ENCODE data around the gene KCNT1.

The KCNT1 gene

GRCh38 chr9:135762921-135763320 is 60.9 kb downstream of the KCNT1 start:
- in situ Hi-C loops (cut with MboI; ENCODE audit: low sequenced_read_pairs): no loop called here

- in situ Hi-C loops (cut with MboI; ENCODE audit: low sequenced_read_pairs): no loop called here
Measured at GRCh38 chr9:135763716-135764446, 61.9 kb downstream of the KCNT1 start.

- in situ Hi-C loops (cut with MboI; ENCODE audit: low sequenced_read_pairs): no loop called here
Measured at GRCh38 chr9:135764731-135765130, 62.7 kb downstream of the KCNT1 start.

GRCh38 chr9:135765416-135765815 is 63.4 kb downstream of the KCNT1 start:
- in situ Hi-C loops (cut with MboI; ENCODE audit: low sequenced_read_pairs): no loop called here

- in situ Hi-C loops (cut with MboI; ENCODE audit: low sequenced_read_pairs): no loop called here
Measured at GRCh38 chr9:135766251-135766650, 64.3 kb downstream of the KCNT1 start.

- in situ Hi-C loops (cut with MboI; ENCODE audit: low sequenced_read_pairs): no loop called here
Measured at GRCh38 chr9:135766707-135767106, 64.7 kb downstream of the KCNT1 start.

- in situ Hi-C loops (cut with MboI; ENCODE audit: low sequenced_read_pairs): no loop called here
Measured at GRCh38 chr9:135768516-135769218, 66.7 kb downstream of the KCNT1 start.

GRCh38 chr9:135769489-135770202 is 67.7 kb downstream of the KCNT1 start:
- in situ Hi-C loops (cut with MboI; ENCODE audit: low sequenced_read_pairs): no loop called here

- in situ Hi-C loops (cut with MboI; ENCODE audit: low sequenced_read_pairs): no loop called here
Measured at GRCh38 chr9:135770203-135770535, 68.2 kb downstream of the KCNT1 start.

- in situ Hi-C loops (cut with MboI; ENCODE audit: low sequenced_read_pairs): no loop called here
Measured at GRCh38 chr9:135770771-135771170, 68.8 kb downstream of the KCNT1 start.

GRCh38 chr9:135771401-135772051 is 69.5 kb downstream of the KCNT1 start:
- in situ Hi-C loops (cut with MboI; ENCODE audit: low sequenced_read_pairs): no loop called here

- in situ Hi-C loops (cut with MboI; ENCODE audit: low sequenced_read_pairs): no loop called here
Measured at GRCh38 chr9:135772056-135772646, 70.2 kb downstream of the KCNT1 start.

- in situ Hi-C loops (cut with MboI; ENCODE audit: low sequenced_read_pairs): no loop called here
Measured at GRCh38 chr9:135772702-135773493, 70.9 kb downstream of the KCNT1 start.

GRCh38 chr9:135773530-135774238 is 71.7 kb downstream of the KCNT1 start:
- in situ Hi-C loops (cut with MboI; ENCODE audit: low sequenced_read_pairs): no loop called here

- in situ Hi-C loops (cut with MboI; ENCODE audit: low sequenced_read_pairs): no loop called here
Measured at GRCh38 chr9:135774239-135774747, 72.3 kb downstream of the KCNT1 start.

- in situ Hi-C loops (cut with MboI; ENCODE audit: low sequenced_read_pairs): no loop called here
Measured at GRCh38 chr9:135774794-135775525, 73.0 kb downstream of the KCNT1 start.

GRCh38 chr9:135775911-135776310 is 73.9 kb downstream of the KCNT1 start:
- in situ Hi-C loops (cut with MboI; ENCODE audit: low sequenced_read_pairs): no loop called here

- in situ Hi-C loops (cut with MboI; ENCODE audit: low sequenced_read_pairs): no loop called here
Measured at GRCh38 chr9:135776893-135777622, 75.1 kb downstream of the KCNT1 start.
